Measurements from ENCODE around the gene TTC28.

DNA sequence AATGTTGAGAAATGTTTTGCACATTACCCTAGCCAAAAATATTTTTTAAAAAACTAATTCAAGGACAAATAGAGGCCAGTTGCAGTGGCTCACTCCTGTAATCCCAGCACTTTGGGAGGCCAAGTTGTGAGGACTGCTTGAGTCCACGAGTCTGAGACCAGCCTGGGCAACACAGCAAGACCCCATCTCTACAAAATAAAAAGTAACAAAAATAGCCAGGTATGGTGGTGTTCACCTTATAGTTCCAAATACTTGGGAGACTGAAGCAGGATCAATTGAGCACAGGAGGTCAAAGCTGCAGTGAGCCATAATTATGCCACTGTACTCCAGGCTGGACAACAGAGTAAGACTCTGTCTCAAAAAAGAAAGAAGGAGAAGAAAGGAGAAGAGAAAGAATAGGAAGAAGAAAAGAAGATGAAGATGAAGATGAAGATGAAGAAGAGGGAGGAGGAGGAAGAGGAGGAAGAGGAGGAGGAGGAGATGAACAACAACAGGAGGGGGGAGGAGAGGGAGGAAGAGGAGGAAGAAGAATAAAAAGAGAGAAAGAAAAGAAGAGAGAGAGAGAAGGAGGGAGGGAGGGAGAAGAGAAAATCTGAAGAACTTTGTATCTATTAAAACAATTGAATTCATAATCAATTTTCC lies 136.5 kb downstream of the TTC28 start:
- TF ChIP-seq, protein P1, sequence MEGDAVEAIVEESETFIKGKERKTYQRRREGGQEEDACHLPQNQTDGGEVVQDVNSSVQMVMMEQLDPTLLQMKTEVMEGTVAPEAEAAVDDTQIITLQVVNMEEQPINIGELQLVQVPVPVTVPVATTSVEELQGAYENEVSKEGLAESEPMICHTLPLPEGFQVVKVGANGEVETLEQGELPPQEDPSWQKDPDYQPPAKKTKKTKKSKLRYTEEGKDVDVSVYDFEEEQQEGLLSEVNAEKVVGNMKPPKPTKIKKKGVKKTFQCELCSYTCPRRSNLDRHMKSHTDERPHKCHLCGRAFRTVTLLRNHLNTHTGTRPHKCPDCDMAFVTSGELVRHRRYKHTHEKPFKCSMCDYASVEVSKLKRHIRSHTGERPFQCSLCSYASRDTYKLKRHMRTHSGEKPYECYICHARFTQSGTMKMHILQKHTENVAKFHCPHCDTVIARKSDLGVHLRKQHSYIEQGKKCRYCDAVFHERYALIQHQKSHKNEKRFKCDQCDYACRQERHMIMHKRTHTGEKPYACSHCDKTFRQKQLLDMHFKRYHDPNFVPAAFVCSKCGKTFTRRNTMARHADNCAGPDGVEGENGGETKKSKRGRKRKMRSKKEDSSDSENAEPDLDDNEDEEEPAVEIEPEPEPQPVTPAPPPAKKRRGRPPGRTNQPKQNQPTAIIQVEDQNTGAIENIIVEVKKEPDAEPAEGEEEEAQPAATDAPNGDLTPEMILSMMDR (IDR thresholded peaks at IDR 0.05): no peak
- no peak for TF ChIP-seq POLR2A (IDR thresholded peaks at IDR 0.05)

Data from thyroid gland (tissue), 4 donors.